ENCODE measurements around the gene C1R. TPM values are rescaled to one million over a fixed set of nuclear protein-coding genes. Genes with fewer than 3 reads are reported as not detected.

The C1R gene
- total and polyA plus RNA-seq, 11 donors, result 42.6 to 343 (median 98.5) TPM

GRCh38 chr12:7090222-7090998 lies 1.8 kb downstream of the C1R start:
- Histone ChIP-seq H3K4me1 (peaks cover 0 to 29% (median 7%) of the 10 kb centered on the region in 12 donors), H3K4me3 (peak overlapping the region in 10 of 12 donors; percentile 0 to 69 (median 56)), H3K27me3 (no peaks in the 10 kb centered on the region), H3K9me3 (no peaks in the 10 kb centered on the region), H3K27ac (peak overlapping the region in 11 of 12 donors; percentile 43 to 86 (median 73)), H3K36me3 (peaks cover 0 to 46% (median 16%) of the 10 kb centered on the region in 9 donors)
- DNase-seq, result no peak
- intact Hi-C loops (cut with DNase I), result loop anchor here in 8 of 10 donors (5.0 to 10.0 kb wide), 6 partner anchors 126 to 168 kb away; partner anchors contain the start of genes C12orf57 (in 4 of the 8) and RNU7-1 (in 4 of the 8)
- WGBS, 4 donors, result 80 to 86% (median 84%) methylated on average over 16 of the region's 16 CpGs
- ATAC-seq, result peak in 1 of 4 donors; percentile 30
- TF ChIP-seq, protein P1, sequence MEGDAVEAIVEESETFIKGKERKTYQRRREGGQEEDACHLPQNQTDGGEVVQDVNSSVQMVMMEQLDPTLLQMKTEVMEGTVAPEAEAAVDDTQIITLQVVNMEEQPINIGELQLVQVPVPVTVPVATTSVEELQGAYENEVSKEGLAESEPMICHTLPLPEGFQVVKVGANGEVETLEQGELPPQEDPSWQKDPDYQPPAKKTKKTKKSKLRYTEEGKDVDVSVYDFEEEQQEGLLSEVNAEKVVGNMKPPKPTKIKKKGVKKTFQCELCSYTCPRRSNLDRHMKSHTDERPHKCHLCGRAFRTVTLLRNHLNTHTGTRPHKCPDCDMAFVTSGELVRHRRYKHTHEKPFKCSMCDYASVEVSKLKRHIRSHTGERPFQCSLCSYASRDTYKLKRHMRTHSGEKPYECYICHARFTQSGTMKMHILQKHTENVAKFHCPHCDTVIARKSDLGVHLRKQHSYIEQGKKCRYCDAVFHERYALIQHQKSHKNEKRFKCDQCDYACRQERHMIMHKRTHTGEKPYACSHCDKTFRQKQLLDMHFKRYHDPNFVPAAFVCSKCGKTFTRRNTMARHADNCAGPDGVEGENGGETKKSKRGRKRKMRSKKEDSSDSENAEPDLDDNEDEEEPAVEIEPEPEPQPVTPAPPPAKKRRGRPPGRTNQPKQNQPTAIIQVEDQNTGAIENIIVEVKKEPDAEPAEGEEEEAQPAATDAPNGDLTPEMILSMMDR (IDR thresholded peaks at IDR 0.05), result no peak

GRCh38 chr12:7089196-7089871 lies 2.9 kb downstream of the C1R start:
- intact Hi-C loops (cut with DNase I), result no loop called here
- H3K27ac ChIP-seq, result peak overlapping the region in 3 of 12 donors; percentile 44 to 82 (median 49)
- H3K36me3 ChIP-seq, result peaks cover 0 to 53% (median 17%) of the 10 kb centered on the region in 9 donors
- DNase-seq (no peak), ATAC-seq (no peak)
- no peak overlapping the region for H3K4me3 ChIP-seq
- no peaks in the 10 kb centered on the region for H3K9me3 ChIP-seq
- 89 to 92% (median 91%) methylated on average over 10 to 11 of the region's 11 CpGs for WGBS, 4 donors
- no peak for TF ChIP-seq POLR2A (IDR thresholded peaks at IDR 0.05)
- TF ChIP-seq, protein P1 (IDR thresholded peaks at IDR 0.05), result no peak
- no peaks in the 10 kb centered on the region for H3K27me3 ChIP-seq
- peaks cover 0 to 29% (median 7%) of the 10 kb centered on the region in 12 donors for H3K4me1 ChIP-seq

DNA sequence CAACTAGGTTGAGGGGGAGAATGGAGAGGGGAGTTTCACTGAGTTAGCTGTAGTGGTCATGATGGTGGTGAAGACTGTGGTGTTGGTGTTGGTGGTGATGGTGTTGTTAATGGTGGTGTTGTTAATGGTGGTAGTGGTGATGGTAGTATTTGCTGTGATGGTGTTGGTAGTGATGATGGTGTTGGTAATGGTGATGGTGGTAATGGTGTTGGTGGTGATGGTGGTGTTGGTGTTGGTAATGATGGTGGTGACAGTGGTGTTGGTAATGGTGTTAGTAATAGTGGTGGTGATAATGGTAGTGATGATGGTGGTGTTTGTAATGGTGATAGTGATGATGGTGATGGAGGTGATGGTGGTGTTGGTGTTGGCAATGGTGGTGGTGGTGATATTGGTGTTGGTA lies 9.1 kb downstream of the C1R start:
- H3K4me1 ChIP-seq, result peaks cover 0 to 8% (median 0%) of the 10 kb centered on the region in 12 donors
- H3K9me3 ChIP-seq, result no peaks in the 10 kb centered on the region
- intact Hi-C loops (cut with DNase I), result no loop called here
- H3K36me3 ChIP-seq, result peaks cover 0 to 70% (median 22%) of the 10 kb centered on the region in 9 donors
- no peak overlapping the region for H3K27ac ChIP-seq
- DNase-seq (no peak), ATAC-seq (no peak)
- no peak overlapping the region for H3K4me3 ChIP-seq
- no peaks in the 10 kb centered on the region for H3K27me3 ChIP-seq
- TF ChIP-seq, protein P1 (IDR thresholded peaks at IDR 0.05), result no peak
- TF ChIP-seq POLR2A (IDR thresholded peaks at IDR 0.05), result no peak

DNA sequence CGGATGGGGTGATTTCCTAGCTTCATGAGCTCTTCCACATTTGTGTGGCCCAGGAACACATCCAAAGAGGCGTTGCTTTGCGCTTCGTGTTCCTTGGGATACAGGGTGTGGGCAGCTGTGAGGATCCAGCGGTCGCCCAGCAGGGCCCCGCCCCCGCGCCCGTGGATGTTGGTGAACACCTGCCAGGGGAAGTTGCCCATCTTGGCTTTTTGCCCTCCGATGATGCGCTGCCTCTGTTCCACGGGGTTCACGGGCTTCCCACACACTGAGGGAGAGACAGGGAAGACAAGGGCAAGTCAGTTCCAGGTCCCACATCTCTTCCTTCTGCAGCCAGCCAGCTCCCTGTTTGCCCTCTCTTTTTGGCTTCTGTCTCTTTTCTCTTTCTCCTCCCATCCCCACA lies 11.2 kb downstream of the C1R start:
- 85 to 91% (median 87%) methylated on average over 4 to 14 of the region's 14 CpGs for WGBS, 4 donors
- ATAC-seq, result no peak
- no peak for DNase-seq
- Histone ChIP-seq H3K9me3 (no peaks in the 10 kb centered on the region), H3K4me1 (peaks cover 0 to 8% (median 0%) of the 10 kb centered on the region in 12 donors), H3K27ac (peak overlapping the region in 1 of 12 donors; percentile 69), H3K27me3 (no peaks in the 10 kb centered on the region), H3K36me3 (peaks cover 0 to 50% (median 18%) of the 10 kb centered on the region in 9 donors), H3K4me3 (no peak overlapping the region)
- intact Hi-C loops (cut with DNase I), result no loop called here
- TF ChIP-seq POLR2A (IDR thresholded peaks at IDR 0.05), result no peak
- TF ChIP-seq, protein P1 (IDR thresholded peaks at IDR 0.05), result no peak

Data from heart left ventricle (tissue), 16 donors.